HG02571 (cell line): Measurements from ENCODE around the gene VPS36.
"Not testable (repeated sequence)": the region's sequence is repeated elsewhere in the genome, so short reads cannot be mapped to it uniquely, and the experiment has no call there.

Experiments
- ATAC-seq: cut with Tn5 transposase; IDR thresholded peaks from one replicate; pipeline ENCODE4 v1.9.1; 2021; ENCODE audit warnings: mild to moderate bottlenecking, moderate library complexity; ENCODE audit not compliant: unreplicated experiment

The VPS36 gene

DNA sequence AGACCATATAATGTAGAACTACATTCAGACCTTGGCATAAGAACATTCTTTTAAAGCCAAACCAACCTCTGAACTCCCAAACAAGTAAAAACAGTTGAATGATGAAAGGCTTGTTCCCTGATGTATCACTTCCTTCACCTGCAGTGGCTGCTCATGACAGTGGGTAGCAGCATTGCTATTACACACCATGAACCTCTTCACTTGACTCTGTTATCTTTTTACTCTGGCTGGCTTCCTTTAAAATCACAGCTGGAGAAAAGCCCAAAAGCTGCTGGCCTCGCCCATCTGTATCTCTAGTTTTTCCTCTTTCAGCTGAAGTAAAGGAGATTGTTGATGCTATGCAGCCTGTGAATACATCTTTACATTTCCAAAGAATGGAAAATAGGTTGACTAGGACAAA lies 67.1 kb downstream of the VPS36 start:
- no peak for ATAC-seq

DNA sequence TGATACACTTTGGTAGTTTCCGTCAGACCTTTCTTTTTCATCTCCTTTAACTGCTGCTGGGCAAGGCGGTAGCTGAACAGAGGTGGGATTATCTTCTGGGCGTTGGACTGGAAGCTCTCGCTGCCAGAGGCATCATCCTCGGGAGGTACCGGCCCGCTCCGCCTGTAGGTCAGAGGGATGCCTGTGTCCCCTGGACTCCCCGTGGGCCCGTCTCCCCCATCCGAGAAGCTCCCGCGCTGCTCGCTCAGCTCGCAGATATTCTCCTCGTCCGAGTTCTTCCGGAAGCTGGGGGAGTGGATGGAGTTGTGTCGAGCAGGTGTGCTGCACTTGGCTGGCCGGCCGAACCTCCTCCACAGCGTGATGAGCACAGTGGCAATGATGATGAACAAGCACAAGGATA lies 72.1 kb downstream of the VPS36 start:
- ATAC-seq, result no peak

DNA sequence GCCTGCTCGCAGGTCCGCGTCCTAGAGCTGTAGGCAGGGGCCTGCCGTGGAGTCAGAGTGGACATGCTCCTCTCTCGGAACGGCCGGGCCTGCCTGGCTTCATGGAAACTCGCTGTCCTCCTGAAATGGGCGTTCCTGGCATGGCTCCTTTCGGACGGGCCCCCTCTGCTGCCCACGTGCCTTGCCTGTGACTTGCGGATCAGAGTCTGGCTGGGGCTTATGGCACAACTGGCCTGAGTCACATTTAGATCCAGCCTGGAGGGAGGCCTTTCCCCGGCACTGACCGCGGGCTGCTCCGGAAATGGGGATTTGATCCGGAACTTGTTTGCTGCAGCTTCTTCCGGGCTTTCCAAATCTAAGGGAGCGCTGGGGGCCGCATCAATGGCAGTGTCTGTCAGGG lies 72.5 kb downstream of the VPS36 start:
- no peak for ATAC-seq

DNA sequence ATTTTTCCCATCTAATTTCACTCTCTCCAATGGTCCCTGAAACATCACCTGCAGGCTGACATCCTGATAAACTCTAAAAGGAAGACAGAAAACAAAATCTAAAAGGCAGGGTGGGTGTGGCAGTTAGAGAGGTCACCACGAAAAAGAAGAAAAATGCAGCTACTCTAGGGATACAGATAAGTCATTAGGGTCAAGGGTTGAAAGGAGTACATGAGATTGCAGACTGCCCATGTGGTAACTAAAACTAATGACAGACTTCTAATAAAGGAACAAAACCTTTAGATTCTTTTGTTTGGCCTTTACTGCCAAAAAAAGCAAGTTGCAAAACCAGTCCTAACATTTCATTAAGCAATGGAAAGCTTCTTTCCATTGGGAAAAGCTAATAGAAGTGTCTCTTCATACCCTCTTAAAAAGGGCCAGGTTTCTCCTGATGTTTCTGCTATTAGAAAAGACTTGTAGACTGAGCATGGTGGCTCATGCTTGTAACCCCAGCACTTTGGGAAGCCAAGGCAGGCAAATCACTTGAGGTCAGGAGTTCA lies 75.5 kb downstream of the VPS36 start:
- ATAC-seq, result no peak

DNA sequence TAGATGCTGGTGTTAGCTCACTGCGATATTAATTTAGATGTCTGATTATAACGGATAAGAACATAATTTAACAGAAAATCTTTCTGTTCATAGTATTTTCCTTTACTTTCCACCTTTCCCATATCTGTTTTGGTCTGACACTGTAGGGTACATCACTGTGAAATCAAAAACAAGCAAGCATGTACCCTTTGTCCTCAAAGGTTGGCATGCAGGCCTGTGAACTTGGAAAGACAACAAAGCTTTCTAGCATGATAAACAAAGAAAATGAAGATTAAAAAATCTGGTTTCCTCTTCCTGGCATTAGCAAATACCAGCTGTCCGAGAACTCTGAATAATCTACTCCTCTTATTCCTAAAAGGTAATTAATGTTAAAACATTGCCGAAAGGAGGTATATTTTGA lies 76.0 kb downstream of the VPS36 start:
- ATAC-seq, result no peak

DNA sequence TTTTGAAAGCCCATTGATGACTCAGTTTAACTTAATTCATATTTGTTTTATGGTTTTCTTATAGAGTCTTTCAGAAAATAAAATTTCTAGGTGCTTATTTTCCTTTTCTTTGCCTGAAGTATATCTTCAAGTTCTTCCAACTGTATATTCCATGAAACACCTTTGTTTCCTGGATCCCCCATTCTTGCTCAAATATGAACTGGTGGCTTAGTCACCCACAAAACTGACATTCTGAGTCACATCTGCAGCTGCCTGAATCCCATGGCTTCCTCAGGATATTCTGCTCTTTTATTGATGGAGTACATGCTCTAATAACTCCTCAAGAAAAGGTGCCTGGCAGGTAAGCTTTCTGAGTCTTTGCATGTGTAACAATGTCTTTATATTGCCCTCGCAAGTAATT lies 77.2 kb downstream of the VPS36 start:
- not testable (repeated sequence) for ATAC-seq

DNA sequence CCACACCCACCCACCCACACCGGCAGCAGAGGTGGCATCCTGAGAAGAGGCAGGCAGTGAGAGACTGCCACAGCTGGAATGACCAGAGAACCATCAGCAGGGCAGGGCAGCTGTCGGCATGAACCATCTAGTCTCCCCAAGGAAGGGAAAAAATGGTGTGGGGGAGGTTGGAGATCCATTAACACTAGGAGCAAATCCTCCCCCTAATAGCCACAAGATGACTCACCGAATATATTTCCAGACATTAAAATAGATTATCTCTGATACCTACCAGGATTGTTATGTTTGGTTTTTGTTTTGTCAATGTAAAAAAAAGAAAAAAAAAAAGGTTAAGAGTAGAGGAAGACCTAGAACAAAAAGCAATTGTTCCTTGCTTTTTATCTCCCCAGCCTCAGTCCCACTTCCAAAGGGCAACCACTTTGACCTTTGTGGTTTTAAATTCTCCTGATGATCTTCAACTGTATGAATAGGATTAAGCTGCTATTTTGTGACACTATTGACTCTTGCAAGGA lies 78.6 kb downstream of the VPS36 start:
- ATAC-seq, result no peak

DNA sequence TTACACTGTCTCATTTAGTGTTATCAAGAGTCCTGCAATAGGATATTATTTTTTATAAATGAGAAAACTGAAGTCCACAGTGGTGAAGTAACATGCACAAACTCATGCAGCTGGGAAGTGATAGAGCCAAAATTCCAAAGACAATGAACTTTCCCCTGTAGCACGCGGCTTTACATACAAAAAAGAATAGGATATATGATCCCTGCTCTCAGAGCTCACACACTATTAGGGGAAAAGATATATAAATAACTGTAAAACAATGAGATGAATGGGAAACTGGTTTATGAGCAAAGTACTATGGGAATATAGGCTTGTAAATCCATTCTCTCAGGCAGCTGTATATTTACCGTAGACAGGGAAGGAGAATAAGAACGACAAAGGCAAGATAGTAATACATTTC lies 84.1 kb downstream of the VPS36 start:
- no peak for ATAC-seq
